ENCODE data around the gene RAP1GAP2.

Gene RAP1GAP2

GRCh38 chr17:2909175-2909845, 113.1 kb downstream of the RAP1GAP2 start:
- peaks cover 7 to 96% (median 72%) of the 10 kb centered on the region in 11 experiments; a peak in 21 of 22 replicates for H4K20me1 ChIP-seq
- H3K9ac ChIP-seq, result peak overlapping the region in 6 of 11 experiments; percentile 0 to 63 (median 26); a peak in 7 of 22 replicates
- H3K4me1 ChIP-seq, result peaks cover 21 to 62% (median 46%) of the 10 kb centered on the region in 10 experiments
- 0 out of 22 replicates have a peak overlapping the region, but pooled peaks of 2 of the 11 experiments have one; percentile 8 to 22 for H3K27ac ChIP-seq
- no peak overlapping the region for H3K4me3 ChIP-seq
- H3K27me3 ChIP-seq, result no peaks in the 10 kb centered on the region
- peaks cover 27 to 86% (median 65%) of the 10 kb centered on the region in 11 experiments for H3K36me3 ChIP-seq
- peak overlapping the region; percentile 43 to 79 (median 69) for H3K4me2 ChIP-seq
- H3K9me3 ChIP-seq (replicated peaks in 1 of 11), result peaks cover 0 to 19% (median 5%) of the 10 kb centered on the region in 11 experiments; a peak in 6 of 22 replicates
- TF ChIP-seq Cebpa-rat (IDR thresholded peaks at IDR 0.05), result no peak

GRCh38 chr17:2909846-2910234, 113.6 kb downstream of the RAP1GAP2 start:
- H3K4me1 ChIP-seq, result peaks cover 21 to 61% (median 46%) of the 10 kb centered on the region in 10 experiments
- H3K9me3 ChIP-seq (replicated peaks in 1 of 11), result peaks cover 0 to 19% (median 5%) of the 10 kb centered on the region in 11 experiments; a peak in 6 of 22 replicates
- 0 out of 22 replicates have a peak overlapping the region, but pooled peaks of 2 of the 11 experiments have one; percentile 8 to 22 for H3K27ac ChIP-seq
- peak overlapping the region; percentile 43 to 79 (median 69) for H3K4me2 ChIP-seq
- H3K4me3 ChIP-seq, result no peak overlapping the region
- H3K9ac ChIP-seq, result peak overlapping the region in 5 of 11 experiments; percentile 0 to 45 (median 25); a peak in 3 of 22 replicates
- no peaks in the 10 kb centered on the region for H3K27me3 ChIP-seq
- H4K20me1 ChIP-seq, result peaks cover 7 to 92% (median 69%) of the 10 kb centered on the region in 11 experiments; a peak in 21 of 22 replicates
- TF ChIP-seq Cebpa-rat (IDR thresholded peaks at IDR 0.05), result no peak
- H3K36me3 ChIP-seq, result peaks cover 27 to 84% (median 61%) of the 10 kb centered on the region in 11 experiments

DNA sequence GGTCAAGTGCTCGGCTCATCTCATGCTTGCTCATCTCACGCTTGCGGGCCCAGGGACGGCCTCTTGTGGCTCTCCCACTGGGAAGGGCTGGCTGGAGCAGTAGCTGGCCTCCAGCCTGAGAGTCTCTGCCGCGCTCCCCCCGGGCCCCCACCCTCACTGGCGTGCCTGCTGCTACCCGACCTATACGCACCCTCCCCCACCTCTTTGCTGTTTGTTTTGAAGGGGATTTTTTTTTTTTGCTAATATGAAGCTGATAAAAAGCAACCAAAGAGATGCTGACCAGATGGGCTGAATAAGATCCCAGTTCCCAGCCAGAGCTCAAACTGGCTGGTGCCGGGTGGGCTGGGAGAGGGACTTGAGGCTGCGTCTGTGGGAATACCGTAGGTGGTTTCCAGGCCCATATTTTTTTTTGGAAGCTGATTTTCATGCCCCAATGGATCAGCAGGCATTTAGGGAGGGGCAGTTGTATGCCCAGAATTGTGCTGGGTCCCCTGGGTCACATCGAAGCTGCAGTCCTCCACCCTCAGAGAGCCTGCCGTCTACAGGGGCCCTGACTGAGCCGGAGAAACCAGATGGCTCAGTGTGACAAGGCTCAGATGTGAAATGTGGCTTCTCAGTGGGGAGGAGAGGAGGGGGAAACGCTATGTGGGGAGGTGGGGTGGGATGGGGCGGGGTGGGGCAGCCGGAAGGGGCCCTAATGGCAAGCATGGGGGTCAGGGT, 115.0 kb downstream of the RAP1GAP2 start:
- H4K20me1 ChIP-seq, result peaks cover 7 to 86% (median 62%) of the 10 kb centered on the region in 11 experiments; a peak in 21 of 22 replicates
- H3K9me3 ChIP-seq (replicated peaks in 1 of 11), result peaks cover 0 to 10% (median 4%) of the 10 kb centered on the region in 11 experiments; a peak in 6 of 22 replicates
- H3K4me1 ChIP-seq, result peaks cover 21 to 66% (median 46%) of the 10 kb centered on the region in 10 experiments
- no peak overlapping the region for H3K4me3 ChIP-seq
- peaks cover 21 to 84% (median 59%) of the 10 kb centered on the region in 11 experiments for H3K36me3 ChIP-seq
- H3K4me2 ChIP-seq, result peak overlapping the region; percentile 43 to 79 (median 69)
- no peak for TF ChIP-seq Cebpa-rat (IDR thresholded peaks at IDR 0.05)
- peak overlapping the region in 1 of 11 experiments; percentile 15; a peak in 1 of 22 replicates for H3K27ac ChIP-seq
- peak overlapping the region in 1 of 11 experiments; percentile 25; a peak in 1 of 22 replicates for H3K9ac ChIP-seq
- H3K27me3 ChIP-seq, result no peaks in the 10 kb centered on the region

GRCh38 chr17:2911755-2912111, 115.5 kb downstream of the RAP1GAP2 start:
- TF ChIP-seq Cebpa-rat (IDR thresholded peaks at IDR 0.05), result no peak
- peak overlapping the region in 6 of 11 experiments; percentile 15 to 72 (median 62); a peak in 11 of 22 replicates for H3K4me2 ChIP-seq
- peaks cover 7 to 85% (median 62%) of the 10 kb centered on the region in 11 experiments; a peak in 21 of 22 replicates for H4K20me1 ChIP-seq
- no peaks in the 10 kb centered on the region for H3K27me3 ChIP-seq
- H3K9ac ChIP-seq, result peak overlapping the region in 2 of 11 experiments; percentile 37 to 56; a peak in 3 of 22 replicates
- H3K4me1 ChIP-seq, result peaks cover 21 to 66% (median 46%) of the 10 kb centered on the region in 10 experiments
- H3K9me3 ChIP-seq (replicated peaks in 1 of 11), result peaks cover 0 to 5% (median 0%) of the 10 kb centered on the region in 11 experiments; a peak in 4 of 22 replicates
- no peak overlapping the region for H3K4me3 ChIP-seq
- H3K36me3 ChIP-seq, result peaks cover 19 to 84% (median 59%) of the 10 kb centered on the region in 11 experiments
- peak overlapping the region in 2 of 11 experiments; percentile 39 to 40; a peak in 3 of 22 replicates for H3K27ac ChIP-seq

GRCh38 chr17:2912754-2913153, 116.5 kb downstream of the RAP1GAP2 start:
- peak overlapping the region in 1 of 11 experiments; percentile 57; a peak in 2 of 22 replicates for H3K4me2 ChIP-seq
- no peak for TF ChIP-seq Cebpa-rat (IDR thresholded peaks at IDR 0.05)
- H3K27me3 ChIP-seq, result no peaks in the 10 kb centered on the region
- H4K20me1 ChIP-seq, result peaks cover 7 to 82% (median 54%) of the 10 kb centered on the region in 11 experiments; a peak in 21 of 22 replicates
- H3K4me3 ChIP-seq, result no peak overlapping the region
- H3K36me3 ChIP-seq, result peaks cover 16 to 82% (median 57%) of the 10 kb centered on the region in 11 experiments; a peak in 21 of 22 replicates
- H3K9me3 ChIP-seq (replicated peaks in 1 of 11), result no peaks in the 10 kb centered on the region
- peaks cover 21 to 59% (median 44%) of the 10 kb centered on the region in 10 experiments for H3K4me1 ChIP-seq
- H3K27ac ChIP-seq, result no peak overlapping the region
- H3K9ac ChIP-seq, result no peak overlapping the region

- Histone ChIP-seq H3K9me3 (replicated peaks in 1 of 11) (no peaks in the 10 kb centered on the region), H3K4me2 (no peak overlapping the region), H4K20me1 (peaks cover 0 to 80% (median 41%) of the 10 kb centered on the region in 11 experiments; a peak in 19 of 22 replicates), H3K4me1 (peaks cover 0 to 23% (median 11%) of the 10 kb centered on the region in 10 experiments; a peak in 12 of 20 replicates), H3K36me3 (peaks cover 9 to 96% (median 70%) of the 10 kb centered on the region in 11 experiments; a peak in 20 of 22 replicates), H3K9ac (no peak overlapping the region; a peak in 1 of 22 replicates), H3K27ac (no peak overlapping the region; a peak in 1 of 22 replicates), H3K27me3 (no peaks in the 10 kb centered on the region), H3K4me3 (no peak overlapping the region)
- no peak for TF ChIP-seq Cebpa-rat (IDR thresholded peaks at IDR 0.05)
Measured at GRCh38 chr17:2916461-2916860, 120.2 kb downstream of the RAP1GAP2 start.

DNA sequence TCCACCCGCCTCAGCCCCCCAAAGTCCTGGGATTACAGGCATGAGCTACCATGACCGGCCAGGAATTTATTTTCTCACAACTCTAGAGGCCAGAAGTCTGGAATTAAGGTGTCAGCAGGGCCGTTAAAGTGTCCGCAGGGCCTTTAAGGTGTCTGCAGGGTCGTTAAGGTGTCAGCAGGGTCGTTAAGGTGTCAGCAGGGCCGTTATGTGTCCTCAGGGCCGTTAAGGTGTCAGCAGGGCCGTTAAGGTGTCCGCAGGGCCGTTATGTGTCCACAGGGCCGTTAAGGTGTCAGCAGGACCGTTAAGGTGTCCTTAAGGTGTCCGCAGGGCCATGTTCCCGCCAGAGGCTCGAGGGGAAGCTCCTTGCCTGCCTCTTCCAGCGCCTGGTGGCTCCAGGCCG, 125.2 kb downstream of the RAP1GAP2 start:
- peaks cover 19 to 35% (median 26%) of the 10 kb centered on the region in 10 experiments for H3K4me1 ChIP-seq
- no peak overlapping the region for H3K4me2 ChIP-seq
- H3K4me3 ChIP-seq, result no peak overlapping the region
- H3K27me3 ChIP-seq, result no peaks in the 10 kb centered on the region
- peaks cover under 1 to 89% (median 61%) of the 10 kb centered on the region in 11 experiments; a peak in 19 of 22 replicates for H3K36me3 ChIP-seq
- peaks cover 0 to 74% (median 38%) of the 10 kb centered on the region in 11 experiments; a peak in 18 of 22 replicates for H4K20me1 ChIP-seq
- H3K9me3 ChIP-seq (replicated peaks in 1 of 11), result no peaks in the 10 kb centered on the region
- no peak overlapping the region for H3K9ac ChIP-seq
- no peak overlapping the region for H3K27ac ChIP-seq
- TF ChIP-seq Cebpa-rat (IDR thresholded peaks at IDR 0.05), result no peak

GRCh38 chr17:2924211-2924610, 128.0 kb downstream of the RAP1GAP2 start:
- Histone ChIP-seq H4K20me1 (peaks cover 0 to 70% (median 32%) of the 10 kb centered on the region in 11 experiments; a peak in 20 of 22 replicates), H3K27me3 (no peaks in the 10 kb centered on the region), H3K36me3 (peaks cover 0 to 86% (median 54%) of the 10 kb centered on the region in 11 experiments; a peak in 15 of 22 replicates), H3K4me3 (no peak overlapping the region), H3K9ac (no peak overlapping the region), H3K4me1 (peaks cover 21 to 53% (median 41%) of the 10 kb centered on the region in 10 experiments), H3K4me2 (peak overlapping the region in 10 of 11 experiments; percentile 3 to 68 (median 44); a peak in 13 of 22 replicates), H3K9me3 (replicated peaks in 1 of 11) (no peaks in the 10 kb centered on the region; a peak in 1 of 22 replicates), H3K27ac (peak overlapping the region in 4 of 11 experiments; percentile 52 to 69 (median 62); a peak in 7 of 22 replicates)
- no peak for TF ChIP-seq Cebpa-rat (IDR thresholded peaks at IDR 0.05)

All from BLaER1 treated with 17β-estradiol and CSF1 and Interleukin-3, amounts not matched to agents 10 nM and 100 nM (cell line).